Raji (cell line): ENCODE data around the gene PRSS2.

Experiments
- POLR2A ChIP-seq: IDR thresholded peaks from 2 replicates; pipeline ENCODE4 v1.6.1; 2011; ENCODE audit warnings: low read depth, low read length, control low read depth; ENCODE audit not compliant: insufficient read depth

Gene PRSS2

DNA sequence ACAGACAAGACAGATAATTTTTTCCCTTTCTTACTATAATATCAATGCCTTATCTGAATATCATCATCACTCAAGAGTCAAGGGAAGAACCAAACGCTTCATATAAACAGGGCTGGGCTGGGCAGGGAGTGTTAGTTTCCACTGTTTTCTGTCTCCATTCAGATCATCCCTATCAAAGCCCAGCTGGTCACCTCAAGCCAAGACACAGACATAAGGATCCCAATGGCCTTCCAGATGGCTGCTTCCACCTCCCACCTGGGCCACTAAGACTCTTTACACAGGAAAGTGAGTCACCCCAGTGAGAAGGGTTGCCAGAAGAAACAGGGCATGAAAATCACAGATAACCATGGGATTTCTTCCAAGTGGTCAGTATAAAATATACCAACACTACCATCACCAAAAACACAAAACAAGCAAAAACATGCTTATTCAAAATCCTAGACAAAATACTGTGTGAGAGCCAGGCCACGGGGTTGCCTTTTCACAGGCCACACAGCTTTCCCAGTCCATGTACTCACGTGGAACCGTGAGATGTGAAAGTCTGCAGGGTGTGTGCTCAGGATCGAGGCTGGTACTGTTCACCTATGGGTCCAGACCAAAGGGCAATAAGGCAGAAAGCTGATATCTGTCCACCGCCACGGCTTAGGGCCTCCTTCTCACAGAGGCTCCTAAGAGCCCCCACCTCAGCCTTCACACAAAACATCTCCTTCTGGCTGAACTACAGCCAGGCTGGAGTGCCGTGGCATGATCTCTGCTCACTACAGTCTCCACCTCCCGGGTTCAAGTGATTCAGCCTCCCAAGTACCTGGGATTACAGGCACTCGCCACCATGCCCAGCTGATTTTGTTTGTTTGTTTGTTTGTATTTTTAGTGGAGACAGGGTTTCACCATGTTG lies 15.8 kb upstream of the PRSS2 start:
- TF ChIP-seq POLR2A: no peak

DNA sequence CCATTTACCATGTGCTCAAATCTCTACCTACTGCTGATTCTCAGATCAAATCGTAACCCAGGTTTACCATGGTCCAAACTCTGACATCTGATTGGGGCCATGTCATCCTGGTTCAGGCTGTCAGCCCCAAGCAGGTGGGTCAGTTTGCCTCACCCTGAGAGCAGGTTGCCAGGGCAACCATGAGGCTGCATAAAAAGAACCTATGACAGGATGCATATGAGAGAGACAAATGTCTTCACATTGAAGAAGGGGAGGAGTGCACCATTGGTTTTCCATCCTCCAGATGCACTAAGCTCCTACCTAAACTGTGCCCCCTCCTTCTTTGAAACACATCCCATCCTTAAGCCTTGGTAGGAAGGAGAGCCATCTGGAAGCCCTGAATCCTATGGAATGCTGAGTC lies 11.3 kb upstream of the PRSS2 start:
- TF ChIP-seq POLR2A: no peak

DNA sequence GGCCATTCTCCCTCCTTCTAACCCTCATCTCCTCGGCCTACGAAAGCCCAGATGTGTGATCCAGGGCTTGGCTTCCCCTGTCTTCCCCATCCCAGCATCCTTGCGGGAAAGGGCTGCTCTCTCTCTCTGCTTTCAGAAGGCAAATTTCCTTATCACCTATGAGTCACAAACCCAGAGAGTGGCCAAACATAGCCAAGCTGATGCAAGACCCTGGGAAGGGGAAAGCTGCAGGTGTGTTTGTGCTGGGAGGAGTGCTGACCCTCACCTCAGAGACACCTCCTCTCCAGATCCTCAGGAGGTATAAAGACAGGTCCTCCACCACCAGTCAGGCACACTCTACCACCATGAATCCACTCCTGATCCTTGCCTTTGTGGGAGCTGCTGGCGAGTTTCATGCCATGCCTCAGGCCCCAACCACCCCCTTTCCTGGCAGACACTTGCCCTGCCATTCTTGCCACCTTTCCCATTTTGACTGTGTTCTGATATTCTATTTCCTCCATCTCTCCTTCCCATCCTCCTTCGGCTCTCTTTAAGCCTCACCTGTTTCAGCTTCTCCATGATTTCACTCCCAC lies 10.6 kb upstream of the PRSS2 start:
- TF ChIP-seq POLR2A: no peak

DNA sequence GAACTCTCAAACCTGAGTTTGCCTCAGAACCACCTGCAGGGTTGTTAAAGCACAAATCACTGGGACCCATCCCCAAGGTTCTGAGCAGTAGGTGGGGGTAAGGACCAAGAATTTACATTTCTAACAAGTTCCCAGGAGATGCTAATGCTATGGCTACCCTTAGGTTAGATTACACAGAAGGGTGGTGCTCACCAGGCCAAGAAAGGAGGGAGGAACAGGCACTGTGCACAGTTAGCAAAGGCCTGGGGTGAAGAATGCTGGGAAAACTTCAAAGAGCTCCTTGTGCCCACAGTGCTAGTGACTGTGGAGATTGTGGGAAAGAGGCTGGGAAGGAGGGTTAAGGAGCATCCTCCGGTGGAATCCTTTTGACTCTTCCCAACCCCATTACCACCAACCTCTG lies 8.7 kb upstream of the PRSS2 start:
- no peak for TF ChIP-seq POLR2A

DNA sequence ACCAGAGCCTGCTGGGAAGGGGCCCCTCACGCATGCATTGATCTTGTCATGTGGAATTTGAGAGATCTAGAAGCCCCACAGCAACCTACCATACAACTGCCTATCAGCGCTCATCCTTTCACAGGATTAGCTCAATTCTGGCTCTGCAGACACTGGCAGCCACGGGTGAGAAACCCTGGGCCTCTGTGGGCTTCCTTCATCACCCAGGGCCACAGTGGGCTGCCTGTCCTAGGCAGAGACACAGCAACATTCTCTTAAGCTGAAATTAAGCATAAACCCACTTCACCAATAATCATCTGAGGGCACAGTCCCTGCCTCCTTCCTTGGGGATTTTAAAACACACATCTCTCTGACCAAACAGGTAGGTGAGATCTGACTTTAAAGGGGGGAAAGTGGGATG lies 3.3 kb upstream of the PRSS2 start:
- TF ChIP-seq POLR2A: no peak

DNA sequence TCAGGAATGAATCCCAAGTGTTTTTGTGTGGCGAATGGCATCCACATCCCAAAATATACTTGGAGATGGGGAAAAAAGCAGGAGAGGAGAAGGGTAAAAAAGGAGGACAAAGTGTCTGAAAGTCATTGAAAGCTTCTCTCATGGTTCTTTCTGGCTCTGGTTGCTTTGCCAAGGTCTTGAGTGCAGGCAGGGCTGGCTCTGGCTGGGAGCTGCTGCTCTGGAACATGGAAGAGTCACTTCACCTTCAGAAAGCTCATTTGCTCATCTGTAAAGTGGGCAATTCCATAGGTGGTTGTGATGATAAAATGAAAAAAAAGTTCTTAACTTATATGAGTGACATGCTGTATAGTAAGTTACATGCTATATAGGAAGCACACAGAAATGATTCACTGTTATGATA lies 2.9 kb upstream of the PRSS2 start:
- no peak for TF ChIP-seq POLR2A

DNA sequence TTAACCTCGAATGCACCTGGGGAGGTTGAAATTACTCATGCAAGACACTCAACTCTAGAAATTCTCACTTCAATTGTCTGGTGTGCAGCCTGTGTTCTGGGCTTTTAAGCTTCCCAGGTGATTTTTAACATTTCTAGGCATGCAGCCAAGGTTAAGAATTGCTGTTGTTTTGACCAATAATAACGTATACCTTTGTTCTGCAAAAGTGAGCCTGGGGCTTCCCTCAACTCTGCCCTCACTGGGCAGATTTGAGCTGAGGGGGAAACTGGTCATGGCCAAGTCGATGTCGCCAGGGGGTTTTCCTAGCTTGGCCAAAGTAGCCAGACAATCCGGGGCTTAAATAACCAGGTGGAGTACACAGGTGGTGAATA lies 568 bp downstream of the PRSS2 start:
- TF ChIP-seq POLR2A: no peak

DNA sequence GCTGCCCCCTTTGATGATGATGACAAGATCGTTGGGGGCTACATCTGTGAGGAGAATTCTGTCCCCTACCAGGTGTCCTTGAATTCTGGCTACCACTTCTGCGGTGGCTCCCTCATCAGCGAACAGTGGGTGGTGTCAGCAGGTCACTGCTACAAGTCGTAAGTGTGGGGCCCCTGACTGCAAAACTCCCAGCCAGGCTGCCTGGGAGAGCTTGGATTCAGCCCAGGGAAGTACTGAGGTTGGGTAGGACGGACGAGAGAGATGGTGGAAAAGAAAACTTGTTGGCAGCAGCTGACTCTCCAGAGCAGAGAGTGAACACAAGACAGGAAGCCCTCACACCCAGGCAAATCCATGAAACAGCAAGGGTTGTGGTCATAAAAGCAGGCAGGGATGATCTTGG lies 1.3 kb downstream of the PRSS2 start:
- TF ChIP-seq POLR2A: no peak

DNA sequence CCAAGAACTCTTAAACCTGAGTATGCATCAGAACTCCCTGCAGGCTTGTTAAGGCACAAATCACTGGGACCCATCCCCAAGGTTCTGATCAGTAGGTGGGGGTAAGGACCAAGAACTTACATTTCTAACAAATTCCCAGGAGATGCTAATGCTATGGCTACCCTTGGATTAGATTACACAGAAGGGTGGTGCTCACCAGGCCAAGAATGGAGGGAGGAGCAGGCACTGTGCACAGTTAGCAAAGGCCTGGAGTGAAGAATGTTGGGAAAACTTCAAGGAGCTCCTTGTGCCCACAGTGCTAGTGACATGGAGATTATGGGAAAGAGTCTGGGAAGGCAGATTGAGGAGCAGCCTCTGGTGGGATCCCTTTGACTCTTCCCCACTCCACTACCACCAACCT lies 1.9 kb downstream of the PRSS2 start:
- no peak for TF ChIP-seq POLR2A

DNA sequence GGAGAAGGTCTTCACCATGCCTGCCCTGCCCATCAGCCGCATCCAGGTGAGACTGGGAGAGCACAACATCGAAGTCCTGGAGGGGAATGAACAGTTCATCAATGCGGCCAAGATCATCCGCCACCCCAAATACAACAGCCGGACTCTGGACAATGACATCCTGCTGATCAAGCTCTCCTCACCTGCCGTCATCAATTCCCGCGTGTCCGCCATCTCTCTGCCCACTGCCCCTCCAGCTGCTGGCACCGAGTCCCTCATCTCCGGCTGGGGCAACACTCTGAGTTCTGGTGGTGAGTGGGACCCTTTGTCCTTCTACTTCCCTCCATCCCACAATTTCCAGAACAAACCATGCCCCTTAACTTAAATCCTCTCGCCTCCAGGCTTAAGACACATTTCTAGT lies 2.5 kb downstream of the PRSS2 start:
- no peak for TF ChIP-seq POLR2A

DNA sequence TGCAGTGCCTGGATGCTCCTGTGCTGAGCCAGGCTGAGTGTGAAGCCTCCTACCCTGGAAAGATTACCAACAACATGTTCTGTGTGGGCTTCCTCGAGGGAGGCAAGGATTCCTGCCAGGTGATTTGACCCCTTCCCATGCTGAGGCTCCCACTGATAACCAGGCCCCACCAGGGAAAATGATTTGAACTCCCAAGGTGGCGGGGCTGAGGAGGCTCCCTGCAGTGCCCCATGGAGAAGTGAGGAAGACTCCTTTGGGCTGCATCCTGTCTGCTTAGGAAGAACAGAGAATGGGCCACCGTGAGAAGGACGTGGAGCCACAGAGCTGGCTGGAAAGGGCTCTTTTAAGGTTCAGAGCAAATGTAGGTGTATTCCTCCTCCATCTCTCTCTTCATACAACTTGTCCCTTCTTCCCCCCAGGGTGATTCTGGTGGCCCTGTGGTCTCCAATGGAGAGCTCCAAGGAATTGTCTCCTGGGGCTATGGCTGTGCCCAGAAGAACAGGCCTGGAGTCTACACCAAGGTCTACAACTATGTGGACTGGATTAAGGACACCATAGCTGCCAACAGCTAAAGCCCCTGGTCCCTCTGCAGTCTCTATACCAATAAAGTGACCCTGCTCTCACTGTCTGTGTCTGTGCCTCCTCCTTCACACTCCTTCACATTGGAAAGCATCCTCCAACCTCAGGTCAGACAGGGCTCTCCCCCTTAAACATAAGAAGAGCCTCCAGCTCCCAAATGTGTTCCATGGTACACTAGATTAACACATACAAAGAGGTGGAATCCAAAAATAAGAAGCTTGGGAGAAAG lies 3.4 kb downstream of the PRSS2 start:
- no peak for TF ChIP-seq POLR2A

DNA sequence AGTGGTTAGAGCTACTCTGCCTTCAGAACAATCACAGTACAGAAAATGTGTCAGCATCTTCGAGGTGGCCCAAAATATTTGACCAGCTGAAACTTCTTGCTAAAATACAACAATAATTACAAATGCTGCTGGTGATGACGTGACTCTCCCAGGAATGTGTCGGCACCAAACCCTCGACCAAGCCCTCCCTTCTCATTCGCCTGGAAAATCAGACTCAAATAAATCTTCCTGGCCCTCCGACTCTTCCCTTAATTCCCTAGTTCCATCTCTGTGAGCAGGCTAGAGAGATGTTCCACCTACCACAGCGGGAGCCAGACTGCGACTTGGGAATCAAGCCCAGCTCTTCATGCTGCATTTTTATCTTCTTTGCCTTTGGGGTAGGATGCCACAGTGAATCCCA lies 4.1 kb downstream of the PRSS2 start:
- TF ChIP-seq POLR2A: no peak

DNA sequence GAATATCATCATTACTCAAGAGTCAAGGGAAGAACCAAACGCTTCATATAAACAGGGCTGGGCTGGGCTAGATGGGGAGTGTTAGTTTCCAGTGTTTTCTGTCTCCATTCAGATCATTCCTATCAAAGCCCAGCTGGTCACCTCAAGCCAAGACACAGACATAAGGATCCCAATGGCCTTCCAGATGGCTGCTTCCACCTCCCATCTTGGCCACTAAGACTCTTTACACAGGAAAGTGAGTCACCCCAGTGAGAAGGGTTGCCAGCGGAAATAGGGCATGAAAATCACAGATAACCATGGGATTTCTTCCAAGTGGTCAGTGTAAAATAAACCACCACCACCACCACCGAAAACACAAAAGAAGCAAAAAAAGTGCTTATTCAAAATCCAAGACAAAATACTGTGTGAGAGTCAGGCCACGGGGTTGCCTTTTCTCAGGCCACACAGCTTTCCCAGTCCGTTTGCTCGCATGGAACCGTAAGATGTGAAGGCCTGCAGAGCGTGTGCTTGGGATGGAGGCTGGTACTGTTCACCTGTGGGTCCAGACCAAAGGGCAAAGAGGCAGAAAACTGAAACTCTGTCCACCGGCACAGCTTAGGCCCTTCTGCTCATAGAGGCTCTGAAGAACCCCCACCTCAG lies 5.6 kb downstream of the PRSS2 start:
- TF ChIP-seq POLR2A: no peak

DNA sequence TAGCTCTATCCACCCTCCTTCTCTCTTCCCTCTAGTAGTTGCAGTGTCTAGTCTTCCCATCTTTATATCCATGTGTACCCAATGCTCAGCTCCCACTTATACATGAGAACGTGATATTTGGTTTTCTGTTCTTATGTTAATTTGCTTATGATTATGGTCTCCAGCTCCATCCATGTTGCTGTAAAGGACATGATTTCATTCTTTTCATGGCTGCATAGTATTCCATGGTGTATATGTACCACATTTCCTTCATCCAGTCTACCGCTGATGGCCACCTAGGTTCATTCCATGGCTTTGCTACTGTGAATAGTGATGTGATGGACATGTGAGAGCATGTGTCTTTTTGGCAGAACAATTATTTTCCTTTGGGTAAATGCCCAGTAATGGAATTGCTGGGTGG lies 6.5 kb downstream of the PRSS2 start:
- TF ChIP-seq POLR2A: no peak
